ENCODE data around the gene TMEM117. TPM values are rescaled to one million over a fixed set of nuclear protein-coding genes. Genes with fewer than 3 reads are reported as not detected.

The TMEM117 gene
- total RNA-seq, 1 donor from 2014 or later: 3.8 TPM

GRCh38 chr12:44088647-44089046 is 252.8 kb downstream of the TMEM117 start:
- H3K4me3 ChIP-seq (ENCODE audit: low read depth, low read length): no peak overlapping the region
- TF ChIP-seq CTCF (conservative IDR thresholded peaks at IDR 0.05; ENCODE audit: low read depth, low read length): no peak
- no peak for DNase-seq (ENCODE audit: low read depth)

GRCh38 chr12:44091948-44092606 is 256.2 kb downstream of the TMEM117 start:
- DNase-seq (ENCODE audit: low read depth): no peak
- no peak overlapping the region for H3K4me3 ChIP-seq (ENCODE audit: low read depth, low read length)
- TF ChIP-seq CTCF (conservative IDR thresholded peaks at IDR 0.05; ENCODE audit: low read depth, low read length): no peak

- H3K4me3 ChIP-seq (ENCODE audit: low read depth, low read length): no peak overlapping the region
- TF ChIP-seq CTCF (conservative IDR thresholded peaks at IDR 0.05; ENCODE audit: low read depth, low read length): no peak
- no peak for DNase-seq (ENCODE audit: low read depth)
These were observed 262.9 kb downstream of the TMEM117 start for GRCh38 chr12:44098786-44099185.

GRCh38 chr12:44099486-44099885 is 263.6 kb downstream of the TMEM117 start:
- DNase-seq (ENCODE audit: low read depth): no peak
- TF ChIP-seq CTCF (conservative IDR thresholded peaks at IDR 0.05; ENCODE audit: low read depth, low read length): no peak
- no peak overlapping the region for H3K4me3 ChIP-seq (ENCODE audit: low read depth, low read length)

- TF ChIP-seq CTCF (conservative IDR thresholded peaks at IDR 0.05; ENCODE audit: low read depth, low read length): no peak
- DNase-seq (ENCODE audit: low read depth): no peak
- H3K4me3 ChIP-seq (ENCODE audit: low read depth, low read length): no peak overlapping the region
These were observed 264.4 kb downstream of the TMEM117 start for GRCh38 chr12:44100264-44100663.

GRCh38 chr12:44101475-44101874 is 265.6 kb downstream of the TMEM117 start:
- H3K4me3 ChIP-seq (ENCODE audit: low read depth, low read length): no peak overlapping the region
- TF ChIP-seq CTCF (conservative IDR thresholded peaks at IDR 0.05; ENCODE audit: low read depth, low read length): no peak
- DNase-seq (ENCODE audit: low read depth): no peak

GRCh38 chr12:44114906-44115305 is 279.0 kb downstream of the TMEM117 start:
- no peak for TF ChIP-seq CTCF (conservative IDR thresholded peaks at IDR 0.05; ENCODE audit: low read depth, low read length)
- no peak for DNase-seq (ENCODE audit: low read depth)
- H3K4me3 ChIP-seq (ENCODE audit: low read depth, low read length): no peak overlapping the region
